GM13976 (cell line): ENCODE data around the gene PPP4R3A.
"Not testable (repeated sequence)": the region's sequence is repeated elsewhere in the genome, so short reads cannot be mapped to it uniquely, and the experiment has no call there.

Experiments used
- DNase-seq: peaks from one replicate; pipeline ENCODE4 v3.0.0; 2012; ENCODE audit warnings: low spot score
- in situ Hi-C: fragments of 300-500 bp; cut with MboI; formaldehyde crosslinking; loops from one replicate; pipeline ENCODE4 v1.12.0; 2022; ENCODE audit warnings: low sequenced_read_pairs, mixed read lengths, inconsistent platforms; ENCODE audit not compliant: unreplicated experiment
- TF ChIP-seq, protein P1 (sequence below): IDR thresholded peaks from 2 replicates; pipeline ENCODE4 v1.5.1; 2012; ENCODE audit warnings: borderline replicate concordance, mild to moderate bottlenecking; ENCODE audit not compliant: insufficient read depth; ENCODE audit errors: extremely low read depth, missing control alignments, control extremely low read depth

Gene PPP4R3A

DNA sequence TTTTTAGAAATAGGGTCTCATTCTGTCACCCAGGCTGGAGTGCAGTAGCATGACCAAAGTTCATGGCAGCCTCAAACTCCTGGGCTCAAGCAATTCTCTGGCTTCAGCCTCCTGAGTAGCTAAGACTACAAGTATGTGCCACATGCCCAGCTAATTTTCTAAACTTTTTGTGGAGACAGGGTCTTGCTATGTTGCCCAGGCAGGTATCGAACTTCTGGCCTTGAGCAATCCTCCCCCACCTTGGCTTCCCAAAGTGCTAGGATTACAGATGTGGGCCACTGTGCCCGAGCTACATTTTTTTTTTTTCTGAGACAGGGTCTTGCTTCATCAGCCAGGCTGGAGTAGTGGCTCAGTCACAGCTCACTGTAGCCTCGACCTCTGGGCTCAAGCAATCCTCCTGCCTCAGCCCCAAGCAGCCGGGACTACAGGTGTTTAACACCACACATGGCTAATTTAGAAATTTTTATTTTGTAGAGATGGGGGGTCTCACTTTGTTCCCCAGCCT is 7.1 kb downstream of the PPP4R3A start:
- TF ChIP-seq, protein P1, sequence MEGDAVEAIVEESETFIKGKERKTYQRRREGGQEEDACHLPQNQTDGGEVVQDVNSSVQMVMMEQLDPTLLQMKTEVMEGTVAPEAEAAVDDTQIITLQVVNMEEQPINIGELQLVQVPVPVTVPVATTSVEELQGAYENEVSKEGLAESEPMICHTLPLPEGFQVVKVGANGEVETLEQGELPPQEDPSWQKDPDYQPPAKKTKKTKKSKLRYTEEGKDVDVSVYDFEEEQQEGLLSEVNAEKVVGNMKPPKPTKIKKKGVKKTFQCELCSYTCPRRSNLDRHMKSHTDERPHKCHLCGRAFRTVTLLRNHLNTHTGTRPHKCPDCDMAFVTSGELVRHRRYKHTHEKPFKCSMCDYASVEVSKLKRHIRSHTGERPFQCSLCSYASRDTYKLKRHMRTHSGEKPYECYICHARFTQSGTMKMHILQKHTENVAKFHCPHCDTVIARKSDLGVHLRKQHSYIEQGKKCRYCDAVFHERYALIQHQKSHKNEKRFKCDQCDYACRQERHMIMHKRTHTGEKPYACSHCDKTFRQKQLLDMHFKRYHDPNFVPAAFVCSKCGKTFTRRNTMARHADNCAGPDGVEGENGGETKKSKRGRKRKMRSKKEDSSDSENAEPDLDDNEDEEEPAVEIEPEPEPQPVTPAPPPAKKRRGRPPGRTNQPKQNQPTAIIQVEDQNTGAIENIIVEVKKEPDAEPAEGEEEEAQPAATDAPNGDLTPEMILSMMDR: no peak
- DNase-seq: no peak
- in situ Hi-C loops: no loop called here

DNA sequence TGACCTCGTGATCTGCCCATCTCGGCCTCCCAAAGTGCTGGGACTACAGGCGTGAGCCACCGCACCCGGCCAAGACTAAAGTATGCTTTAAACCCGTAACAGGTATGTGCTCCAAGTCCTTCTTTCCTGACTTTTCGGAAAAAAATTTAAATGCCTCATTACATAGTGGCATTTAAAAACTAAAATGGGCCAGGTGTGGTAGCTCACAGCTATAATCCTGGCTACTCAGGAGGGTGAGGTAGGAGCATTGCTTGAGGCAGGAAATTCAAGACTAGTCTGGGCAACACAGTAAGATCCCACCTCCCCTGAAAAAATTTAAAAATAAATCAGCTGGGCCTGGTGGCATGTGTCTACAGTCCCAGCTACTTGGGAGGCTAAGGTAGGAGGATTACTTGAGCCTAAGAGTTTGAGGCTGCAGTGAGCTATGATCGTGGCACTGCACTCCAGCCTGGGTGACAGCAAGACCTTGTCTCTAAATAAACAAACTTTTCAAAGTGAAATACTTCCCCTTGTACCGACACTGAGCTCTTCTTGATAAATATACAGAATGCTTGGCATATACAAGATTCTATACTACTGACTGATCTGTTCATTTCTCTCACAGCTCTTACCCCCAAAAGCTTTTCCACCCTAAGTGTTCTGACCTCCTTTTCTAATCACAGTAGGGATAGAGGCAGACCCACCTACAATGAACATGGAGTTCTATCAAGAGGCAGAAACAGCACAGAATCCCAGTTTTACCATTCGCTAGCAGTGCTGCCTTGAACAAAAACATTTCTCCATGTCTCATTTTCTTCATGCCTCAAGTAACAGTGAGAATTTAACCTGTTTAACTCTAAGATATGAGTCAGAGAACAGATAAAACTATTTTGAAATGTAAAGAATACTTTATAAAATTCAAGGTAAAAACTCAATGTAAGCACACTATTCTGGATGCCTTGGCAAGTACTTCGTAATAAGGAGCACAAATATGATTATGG is 7.9 kb downstream of the PPP4R3A start:
- in situ Hi-C loops: no loop called here

DNA sequence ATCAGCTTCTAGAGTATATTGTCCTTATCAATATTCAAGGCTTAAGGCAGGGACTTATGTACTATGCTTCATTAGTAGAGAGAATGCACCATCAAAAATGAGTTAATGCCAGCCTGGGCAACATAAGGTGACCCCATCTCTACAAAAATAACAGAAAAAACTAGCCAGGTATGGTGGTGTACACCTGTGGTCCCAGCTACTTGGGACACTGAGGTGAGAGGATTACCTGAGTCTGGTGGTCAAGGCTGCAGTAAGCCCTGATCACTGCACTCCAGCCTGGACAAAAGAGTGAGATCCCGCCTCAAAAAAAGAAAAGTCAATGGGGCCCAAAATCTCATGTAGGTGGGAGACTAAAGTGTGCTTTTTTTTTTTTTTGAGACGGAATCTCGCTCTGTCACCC is 8.8 kb downstream of the PPP4R3A start:
- TF ChIP-seq, protein P1: no peak

More for the DNA sequence above, 7.9 kb downstream of the PPP4R3A start:
- TF ChIP-seq, protein P1: no peak
- DNase-seq: no peak

DNA sequence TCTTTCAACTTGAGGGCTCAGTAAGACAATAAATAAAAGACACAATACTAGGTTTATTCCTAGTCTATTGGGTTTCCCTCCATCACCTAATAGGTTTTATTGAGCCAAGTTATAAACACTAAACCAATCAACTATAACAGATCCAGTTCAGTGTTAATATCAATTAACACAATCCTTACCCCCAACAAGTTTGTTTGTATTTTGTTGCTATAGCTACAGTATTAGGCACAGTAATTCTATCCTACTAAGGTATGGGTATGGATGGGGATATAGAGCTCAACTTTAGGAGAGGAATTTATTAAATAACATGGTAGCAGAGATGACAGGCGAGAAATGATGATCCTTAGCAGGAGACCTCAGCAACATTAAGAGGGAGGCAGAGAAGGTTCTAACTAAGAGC is 13.3 kb downstream of the PPP4R3A start:
- no peak for DNase-seq
- TF ChIP-seq, protein P1: no peak
- in situ Hi-C loops: no loop called here

More for the DNA sequence above, 8.8 kb downstream of the PPP4R3A start:
- DNase-seq: no peak
- in situ Hi-C loops: no loop called here

DNA sequence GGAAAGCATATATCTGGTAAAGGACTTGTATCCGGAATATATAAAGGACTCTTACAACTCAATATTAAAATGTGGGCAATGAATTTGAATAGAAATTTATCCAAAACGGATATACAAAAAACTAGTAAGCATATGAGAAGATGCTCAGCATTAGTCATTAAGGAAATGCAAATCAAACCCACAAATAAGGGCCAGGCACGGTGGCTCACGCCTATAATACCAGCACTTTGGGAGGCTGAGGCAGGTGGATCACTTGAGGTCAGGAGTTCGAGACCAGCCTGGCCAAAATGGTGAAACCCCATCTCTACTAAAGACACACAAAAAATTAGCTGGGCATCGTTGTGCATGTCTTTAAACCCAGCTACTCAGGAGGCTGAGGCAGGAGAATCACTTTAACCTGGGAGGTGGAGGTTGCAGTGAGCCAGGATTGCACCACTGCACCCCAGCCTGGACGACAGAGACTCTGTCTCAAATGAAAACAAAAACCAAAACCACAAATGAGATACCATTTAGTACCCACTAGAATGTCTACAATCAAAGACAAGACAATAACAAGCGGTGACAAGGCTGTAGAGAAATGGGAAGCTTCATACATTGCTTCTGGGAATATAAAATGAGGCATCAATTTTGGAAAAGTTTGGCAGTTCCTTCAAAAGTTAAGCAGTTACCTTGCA is 15.6 kb downstream of the PPP4R3A start:
- in situ Hi-C loops, DNase-seq: not testable (repeated sequence)

DNA sequence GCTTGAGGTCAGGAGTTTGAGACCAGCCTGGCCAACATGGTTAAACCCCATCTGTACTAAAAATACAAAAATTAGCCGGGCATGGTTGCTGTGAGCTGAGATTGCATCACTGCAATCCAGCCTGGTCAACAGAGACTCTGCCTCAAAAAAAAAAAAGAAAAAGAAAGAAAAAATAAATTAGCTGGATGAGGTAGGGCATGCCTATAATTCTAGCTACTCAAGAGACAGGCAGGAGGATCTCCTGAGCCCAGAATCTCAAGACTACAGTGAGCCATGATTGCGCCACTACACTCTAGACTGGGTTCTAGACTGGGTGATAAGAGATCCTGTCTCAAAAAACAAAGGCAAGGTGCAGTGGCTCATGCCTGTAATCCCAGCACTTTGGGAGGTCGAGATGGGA is 16.9 kb downstream of the PPP4R3A start:
- DNase-seq: no peak
- in situ Hi-C loops: no loop called here
- TF ChIP-seq, protein P1: no peak
